Gastroesophageal sphincter (tissue), 4 donors: ENCODE measurements around the gene ZNF135. TPM values are rescaled to one million over a fixed set of nuclear protein-coding genes. Genes with fewer than 3 reads are reported as not detected.

Experiments used
- ATAC-seq: fragments of 150-250 bp; one replicate; pipeline ENCODE4 v1.9.1; 2016; ENCODE audit warnings: mild to moderate bottlenecking, moderate library complexity
- H3K27ac ChIP-seq, 4 donors: fragments of 200-600 bp; sonication (generic) in 3 of 4; 1 replicate in 3 of 4; 2 replicates in 1 of 4; pipeline ENCODE4 v1.5.1; 2016 to 2019
- H3K27me3 ChIP-seq: fragments of 200-600 bp; sonication (generic); one replicate; pipeline ENCODE4 v1.5.1; 2019
- H3K36me3 ChIP-seq, 2 donors: fragments of 200-600 bp; sonication (generic); one replicate each; pipeline ENCODE4 v1.5.1; 2019; ENCODE audit warnings: control low read depth in 1 of 2
- H3K4me1 ChIP-seq, 3 donors: fragments of 200-600 bp; sonication (generic); 1 replicate in 2 of 3; 2 replicates in 1 of 3; pipeline ENCODE4 v1.5.1; 2016 to 2019; ENCODE audit warnings: control low read depth in 2 of 3
- H3K4me3 ChIP-seq, 2 donors: fragments of 200-600 bp; sonication (generic); one replicate each; pipeline ENCODE4 v1.5.1; 2019; ENCODE audit warnings: mild to moderate bottlenecking in 1 of 2, moderate library complexity in 1 of 2
- H3K9me3 ChIP-seq, 3 donors: fragments of 200-600 bp; sonication (generic); one replicate each; pipeline ENCODE4 v1.5.1; 2017 to 2019; ENCODE audit warnings: control low read depth in 2 of 3
- EP300 ChIP-seq: sonication (generic); formaldehyde crosslinking; IDR thresholded peaks from one replicate; pipeline ENCODE4 v1.6.1; 2017; ENCODE audit warnings: antibody characterized with exemption, mild to moderate bottlenecking
- POLR2A ChIP-seq, 2 donors: fragments of 450-650 bp; IDR thresholded peaks; one replicate each; pipeline ENCODE4 v1.6.1; 2017; ENCODE audit warnings: antibody characterized with exemption in 2 of 2, mild to moderate bottlenecking in 2 of 2, moderate library complexity in 1 of 2
- POLR2AphosphoS5 ChIP-seq: sonication (generic); formaldehyde crosslinking; IDR thresholded peaks from one replicate; pipeline ENCODE4 v1.6.1; 2017; ENCODE audit warnings: antibody characterized with exemption
- WGBS, 2 donors: methylation state at CpG; one replicate each; pipeline ENCODE4 v1.1.5; 2018; ENCODE audit warnings: low coverage in 1 of 2; 5-methylcytosine and 5-hydroxymethylcytosine counted together
- total RNA-seq, 4 donors: library from RNA; depleted of rRNA; stranded (reverse); fragments of >200 nt; gene quantifications; one replicate each; pipeline ENCODE4 v1.1.0, GENCODE V29; 2016
- TF ChIP-seq, protein P1 (sequence below), 4 experiments: fragments of 200-600 bp in 2 of 4; fragments of 450-650 bp in 2 of 4; sonication (generic) in 1 of 4; IDR thresholded peaks; one replicate each; pipeline ENCODE4 v1.5.1; 2017 to 2019; ENCODE audit warnings: antibody characterized with exemption in 4 of 4, mild to moderate bottlenecking in 2 of 4, moderate library complexity in 2 of 4

ZNF135 gene
- total RNA-seq, 4 donors from 2014 or later: 5.8 to 9.0 (median 7.5) TPM

DNA sequence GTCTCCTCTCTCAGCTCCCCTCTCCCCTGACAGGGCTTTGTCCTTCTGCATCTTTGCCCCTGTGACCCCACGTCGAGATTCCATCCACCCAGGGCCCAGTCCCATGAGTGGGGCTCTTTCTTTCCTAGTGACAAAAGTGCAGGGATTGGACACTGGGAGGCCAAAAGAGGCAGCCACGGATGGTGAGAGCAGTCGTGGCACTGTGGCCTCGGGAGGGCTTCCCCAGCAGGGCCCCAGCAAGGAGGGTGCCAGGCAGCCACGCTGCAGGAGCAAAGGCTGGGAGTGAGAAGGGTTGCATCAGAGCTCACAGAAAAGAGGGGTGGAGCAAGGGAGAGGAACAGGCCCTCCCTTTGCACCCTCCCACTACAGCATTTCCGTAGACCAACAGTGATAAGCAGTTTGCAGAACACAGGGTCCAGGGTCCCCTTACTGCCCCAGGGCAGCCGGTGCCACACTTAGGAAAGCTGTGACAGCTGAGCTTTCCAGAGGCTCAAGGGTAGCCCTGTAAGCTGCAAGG lies 20.3 kb upstream of the ZNF135 start:
- Histone ChIP-seq H3K9me3 (peaks cover 0 to 77% (median 1%) of the 10 kb centered on the region in 3 donors), H3K27ac (no peak overlapping the region), H3K4me3 (no peak overlapping the region), H3K36me3 (no peaks in the 10 kb centered on the region), H3K4me1 (peaks cover 0 to 21% (median 0%) of the 10 kb centered on the region in 3 donors), H3K27me3 (peaks cover 51% of the 10 kb centered on the region)
- WGBS, 2 donors: 31% methylated on average over 6 of the region's 8 CpGs; no CpG with 5 or more reads in 1 of the 2 donors
- TF ChIP-seq, protein P1, sequence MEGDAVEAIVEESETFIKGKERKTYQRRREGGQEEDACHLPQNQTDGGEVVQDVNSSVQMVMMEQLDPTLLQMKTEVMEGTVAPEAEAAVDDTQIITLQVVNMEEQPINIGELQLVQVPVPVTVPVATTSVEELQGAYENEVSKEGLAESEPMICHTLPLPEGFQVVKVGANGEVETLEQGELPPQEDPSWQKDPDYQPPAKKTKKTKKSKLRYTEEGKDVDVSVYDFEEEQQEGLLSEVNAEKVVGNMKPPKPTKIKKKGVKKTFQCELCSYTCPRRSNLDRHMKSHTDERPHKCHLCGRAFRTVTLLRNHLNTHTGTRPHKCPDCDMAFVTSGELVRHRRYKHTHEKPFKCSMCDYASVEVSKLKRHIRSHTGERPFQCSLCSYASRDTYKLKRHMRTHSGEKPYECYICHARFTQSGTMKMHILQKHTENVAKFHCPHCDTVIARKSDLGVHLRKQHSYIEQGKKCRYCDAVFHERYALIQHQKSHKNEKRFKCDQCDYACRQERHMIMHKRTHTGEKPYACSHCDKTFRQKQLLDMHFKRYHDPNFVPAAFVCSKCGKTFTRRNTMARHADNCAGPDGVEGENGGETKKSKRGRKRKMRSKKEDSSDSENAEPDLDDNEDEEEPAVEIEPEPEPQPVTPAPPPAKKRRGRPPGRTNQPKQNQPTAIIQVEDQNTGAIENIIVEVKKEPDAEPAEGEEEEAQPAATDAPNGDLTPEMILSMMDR (IDR thresholded peaks at IDR 0.05): no peak
- no peak for TF ChIP-seq POLR2A (IDR thresholded peaks at IDR 0.05)
- TF ChIP-seq EP300: no peak
- no peak for TF ChIP-seq POLR2AphosphoS5
- ATAC-seq: no peak

DNA sequence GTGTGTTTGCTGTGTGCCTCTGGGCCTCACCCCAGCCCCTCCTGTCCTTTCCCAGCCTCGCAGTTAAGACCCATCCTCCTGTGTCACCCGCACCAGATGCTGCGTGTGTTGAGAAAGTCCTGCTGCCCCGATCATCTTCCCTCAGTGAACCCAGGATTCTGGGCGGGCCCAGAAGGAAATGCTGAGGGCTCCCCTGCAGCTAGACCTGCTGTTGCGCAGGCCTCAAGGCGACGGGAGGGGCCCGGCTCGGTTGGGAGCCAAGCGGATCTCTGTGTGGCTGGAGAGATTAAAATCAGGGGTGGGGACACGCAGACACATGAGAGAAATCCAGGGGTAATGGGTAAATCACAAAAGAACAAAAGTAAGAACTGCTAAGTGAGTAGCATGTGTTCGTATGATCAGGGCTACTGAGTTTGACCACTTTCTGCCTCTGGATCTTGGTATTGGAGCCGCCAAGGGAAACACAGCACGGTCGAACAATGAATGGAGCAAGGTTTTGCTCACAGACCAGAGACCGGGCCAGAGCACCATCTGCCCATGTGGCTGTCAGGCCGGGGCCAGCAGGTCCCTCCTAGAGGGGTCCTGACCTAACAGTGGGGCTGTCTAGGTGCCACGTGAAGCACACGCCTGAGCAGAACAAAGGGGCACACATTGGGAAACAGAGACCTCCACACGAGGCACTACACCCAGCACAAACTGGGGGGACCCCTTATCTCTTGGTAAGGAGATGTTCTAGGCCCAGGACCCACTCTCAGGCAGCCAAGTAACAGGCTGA lies 18.1 kb upstream of the ZNF135 start:
- H3K4me3 ChIP-seq: no peak overlapping the region
- no peak overlapping the region for H3K27ac ChIP-seq
- H3K4me1 ChIP-seq: peaks cover 0 to 13% (median 0%) of the 10 kb centered on the region in 3 donors
- peaks cover 0 to 81% (median 1%) of the 10 kb centered on the region in 3 donors for H3K9me3 ChIP-seq
- ATAC-seq: no peak
- TF ChIP-seq EP300 (no peak), POLR2AphosphoS5 (no peak), POLR2A (IDR thresholded peaks at IDR 0.05) (no peak)
- H3K36me3 ChIP-seq: no peaks in the 10 kb centered on the region
- 76 to 100% methylated on average over 1 to 7 of the region's 21 CpGs for WGBS, 2 donors
- peaks cover 39% of the 10 kb centered on the region for H3K27me3 ChIP-seq

DNA sequence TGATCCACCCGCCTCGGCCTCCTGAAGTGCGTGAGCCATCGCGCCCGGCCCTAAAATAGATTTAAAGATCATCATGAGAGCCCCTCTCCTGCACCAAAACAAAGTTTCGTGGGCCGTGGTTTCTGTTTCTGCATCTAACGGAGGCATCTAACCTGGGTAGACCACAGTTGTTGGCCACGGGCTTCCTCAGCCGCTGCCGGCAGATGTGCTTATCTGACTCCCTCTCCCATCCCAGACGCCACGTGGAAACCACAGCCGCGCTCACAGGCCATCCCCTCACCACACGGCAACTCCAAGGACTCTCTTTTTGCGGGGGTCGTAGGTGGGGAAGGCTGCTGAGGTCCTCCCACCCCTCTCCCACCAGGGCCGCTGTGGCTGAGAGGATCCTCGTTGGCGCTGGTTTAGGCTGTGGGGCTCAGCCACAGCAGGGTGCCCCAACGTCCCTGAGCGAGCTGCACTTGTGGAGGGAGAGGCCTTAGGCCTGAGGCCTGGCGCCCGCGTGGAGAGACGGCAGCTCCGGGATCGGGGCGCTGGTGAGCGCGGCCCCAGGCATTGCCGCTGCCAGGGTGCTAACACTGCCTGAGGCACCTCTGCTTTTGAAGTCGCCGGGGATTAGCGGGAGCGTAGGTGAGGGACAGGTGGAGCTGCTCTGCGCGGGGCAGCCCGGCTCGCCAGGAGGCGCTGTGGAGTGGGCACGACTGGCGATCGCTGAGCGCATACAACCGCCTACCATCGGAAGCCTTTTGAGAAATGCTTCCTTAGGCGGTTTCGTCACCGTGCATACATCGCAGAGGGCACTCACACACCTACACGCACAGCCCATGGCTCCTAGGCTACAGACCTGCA lies 16.4 kb upstream of the ZNF135 start:
- TF ChIP-seq EP300: no peak
- TF ChIP-seq, protein P1 (IDR thresholded peaks at IDR 0.05): peak in 1 of 4 experiments; percentile 13
- no peak for TF ChIP-seq POLR2A (IDR thresholded peaks at IDR 0.05)
- no peak for TF ChIP-seq POLR2AphosphoS5
- 45 to 100% methylated on average over 6 to 7 of the region's 54 CpGs for WGBS, 2 donors
- Histone ChIP-seq H3K4me3 (no peak overlapping the region), H3K4me1 (peaks cover 0 to 10% (median 0%) of the 10 kb centered on the region in 3 donors), H3K27me3 (peaks cover 29% of the 10 kb centered on the region), H3K27ac (no peak overlapping the region), H3K9me3 (peaks cover 0 to 95% (median 1%) of the 10 kb centered on the region in 3 donors), H3K36me3 (no peaks in the 10 kb centered on the region)
- ATAC-seq: no peak

DNA sequence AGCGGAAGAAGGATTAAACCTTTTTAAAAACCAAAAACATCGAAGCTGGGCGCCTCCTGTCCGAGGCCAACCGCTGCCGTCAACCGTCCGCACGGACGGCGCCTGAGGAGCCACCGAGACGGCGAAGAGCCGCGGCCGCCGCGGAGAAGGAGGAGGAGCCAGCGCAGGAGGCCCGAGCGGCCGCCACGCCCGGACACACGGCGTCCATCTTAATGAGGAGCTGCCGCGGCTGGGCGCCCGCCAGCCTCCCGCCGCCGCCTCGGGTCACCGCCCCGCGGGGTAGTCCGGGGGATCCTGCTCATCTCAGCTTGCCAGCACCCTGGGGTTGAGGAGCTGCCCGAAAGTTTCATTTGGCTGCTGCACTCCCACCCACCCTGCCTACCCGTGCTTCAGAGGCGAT lies 14.7 kb upstream of the ZNF135 start:
- Histone ChIP-seq H3K4me3 (no peak overlapping the region), H3K27me3 (peaks cover 13% of the 10 kb centered on the region), H3K36me3 (no peaks in the 10 kb centered on the region), H3K4me1 (no peaks in the 10 kb centered on the region), H3K27ac (no peak overlapping the region), H3K9me3 (peaks cover 0 to 96% (median 4%) of the 10 kb centered on the region in 3 donors)
- WGBS, 2 donors: 62 to 67% methylated on average over 1 to 22 of the region's 42 CpGs
- TF ChIP-seq POLR2AphosphoS5 (no peak), POLR2A (IDR thresholded peaks at IDR 0.05) (no peak), EP300 (no peak)
- TF ChIP-seq, protein P1 (IDR thresholded peaks at IDR 0.05): no peak
- ATAC-seq: no peak

DNA sequence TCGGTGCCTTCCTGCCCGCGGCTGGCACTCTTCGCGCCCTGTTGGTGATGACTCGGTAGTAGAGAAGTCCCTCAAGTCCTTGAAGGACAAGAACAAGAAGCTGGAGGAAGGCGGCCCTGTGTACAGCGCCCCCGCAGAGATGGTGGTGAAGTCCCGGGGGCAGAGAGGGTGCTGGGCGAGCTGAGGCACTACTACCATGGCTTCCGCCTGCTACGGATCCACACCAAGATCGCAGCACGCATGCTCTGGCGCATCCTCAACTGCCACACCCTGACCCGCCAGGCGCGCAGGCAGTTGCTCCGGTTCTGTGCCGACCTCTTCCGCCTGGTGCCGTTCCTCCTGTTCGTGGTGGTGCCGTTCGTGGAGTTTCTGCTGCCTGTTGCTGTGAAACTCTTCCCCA lies 14.2 kb upstream of the ZNF135 start:
- TF ChIP-seq POLR2AphosphoS5 (no peak), EP300 (no peak), POLR2A (IDR thresholded peaks at IDR 0.05) (no peak)
- TF ChIP-seq, protein P1 (IDR thresholded peaks at IDR 0.05): no peak
- 88 to 98% methylated on average over 3 to 9 of the region's 26 CpGs for WGBS, 2 donors
- no peak overlapping the region for H3K27ac ChIP-seq
- H3K4me3 ChIP-seq: no peak overlapping the region
- H3K27me3 ChIP-seq: peaks cover 13% of the 10 kb centered on the region
- peaks cover 0 to 99% (median 4%) of the 10 kb centered on the region in 3 donors for H3K9me3 ChIP-seq
- ATAC-seq: no peak
- no peaks in the 10 kb centered on the region for H3K4me1 ChIP-seq
- no peaks in the 10 kb centered on the region for H3K36me3 ChIP-seq
